Stimulated activated CD4-positive, alpha-beta T cell treated with anti-CD3 and anti-CD28 coated beads, Interleukin-2, amount 100 ng/mL, for 48 hours (primary cell): ENCODE results near the gene PDE2A.

Experiments
- DNase-seq, 2 donors: peaks; one replicate each; pipeline ENCODE4 v3.0.0-alpha.2; 2020

The PDE2A gene

DNA sequence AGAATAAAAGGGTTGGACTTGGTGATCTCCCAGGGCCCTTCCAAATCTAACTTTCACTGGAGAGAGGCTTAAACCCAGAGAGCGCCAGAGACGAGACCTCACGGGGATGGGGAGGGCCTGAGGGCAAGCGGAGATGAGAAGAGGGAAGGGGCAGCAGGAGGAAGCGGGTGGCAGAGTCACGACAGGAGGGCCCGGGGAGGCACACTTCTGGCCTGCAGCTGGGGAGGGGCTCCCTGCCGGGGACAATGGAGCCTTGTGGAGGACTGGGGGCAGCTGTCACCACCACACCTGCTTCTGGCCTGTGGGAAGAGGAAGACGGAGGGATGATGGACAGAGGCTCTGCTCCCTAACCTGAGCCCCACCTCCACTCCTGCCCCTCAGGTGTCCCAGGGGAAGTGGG lies 40.2 kb downstream of the PDE2A start:
- no peak for DNase-seq

DNA sequence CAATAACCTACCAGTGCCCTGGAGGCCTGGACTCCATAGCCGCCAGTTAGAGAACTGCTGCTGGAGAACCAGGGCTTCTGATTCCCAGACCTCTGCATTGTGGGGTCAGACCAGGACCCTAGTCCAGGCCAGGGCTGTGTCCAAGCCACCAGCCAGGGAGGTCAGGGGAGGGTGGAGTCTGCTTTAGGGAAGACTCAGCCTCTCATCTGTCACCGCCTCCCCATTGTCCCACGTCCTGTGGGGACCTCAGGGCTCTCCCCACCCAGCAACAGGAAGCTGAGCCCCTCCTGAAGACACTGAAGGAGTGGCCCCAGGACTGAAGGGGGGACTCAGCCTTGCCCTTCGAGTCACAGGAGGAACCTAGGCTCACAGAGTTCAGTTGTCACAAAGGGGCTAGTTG lies 41.2 kb downstream of the PDE2A start:
- DNase-seq: no peak

- no peak for DNase-seq
These were observed 42.2 kb downstream of the PDE2A start for GRCh38 chr11:72631806-72632731.

- no peak for DNase-seq
These were observed 43.9 kb downstream of the PDE2A start for GRCh38 chr11:72630104-72630852.

GRCh38 chr11:72629266-72629665 lies 45.0 kb downstream of the PDE2A start:
- no peak for DNase-seq

- no peak for DNase-seq
These were observed 46.5 kb downstream of the PDE2A start for GRCh38 chr11:72627594-72628281.

- no peak for DNase-seq
These were observed 47.7 kb downstream of the PDE2A start for GRCh38 chr11:72626414-72626936.

DNA sequence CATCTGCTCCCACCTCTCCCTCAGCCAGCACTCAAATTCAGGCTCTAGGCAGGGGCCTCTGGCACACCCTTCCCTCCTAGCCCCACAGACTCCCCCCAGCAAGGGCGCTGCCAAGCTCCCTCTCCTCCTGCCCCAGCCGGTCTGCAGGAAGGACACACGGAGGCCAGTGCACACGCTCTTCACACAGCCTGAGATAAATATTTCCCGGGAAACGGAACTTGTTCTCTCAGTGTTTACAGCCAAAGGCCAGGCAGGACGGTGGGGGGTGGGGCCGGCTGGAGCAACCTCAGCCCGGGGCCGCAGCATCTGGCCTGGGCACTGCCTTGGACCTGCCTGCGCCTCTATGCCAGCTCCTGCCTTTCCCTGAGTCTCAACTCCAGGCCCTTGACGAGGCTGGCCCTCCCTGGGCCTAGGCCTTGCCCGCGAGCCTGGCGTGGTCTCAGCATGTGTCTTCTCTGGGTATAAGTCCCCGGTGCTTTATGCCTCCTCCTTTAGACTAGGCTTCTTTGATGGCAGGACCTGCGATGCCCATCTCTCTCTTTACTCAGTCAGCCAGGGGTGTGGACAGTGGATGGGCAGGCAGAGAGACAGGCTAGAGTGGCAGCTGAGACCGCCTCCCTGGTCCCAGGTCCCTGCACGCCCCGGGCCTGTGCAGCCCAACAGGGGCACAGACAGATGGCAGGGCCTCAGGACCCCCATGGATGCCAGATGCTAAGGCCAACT lies 48.4 kb downstream of the PDE2A start:
- no peak for DNase-seq

DNA sequence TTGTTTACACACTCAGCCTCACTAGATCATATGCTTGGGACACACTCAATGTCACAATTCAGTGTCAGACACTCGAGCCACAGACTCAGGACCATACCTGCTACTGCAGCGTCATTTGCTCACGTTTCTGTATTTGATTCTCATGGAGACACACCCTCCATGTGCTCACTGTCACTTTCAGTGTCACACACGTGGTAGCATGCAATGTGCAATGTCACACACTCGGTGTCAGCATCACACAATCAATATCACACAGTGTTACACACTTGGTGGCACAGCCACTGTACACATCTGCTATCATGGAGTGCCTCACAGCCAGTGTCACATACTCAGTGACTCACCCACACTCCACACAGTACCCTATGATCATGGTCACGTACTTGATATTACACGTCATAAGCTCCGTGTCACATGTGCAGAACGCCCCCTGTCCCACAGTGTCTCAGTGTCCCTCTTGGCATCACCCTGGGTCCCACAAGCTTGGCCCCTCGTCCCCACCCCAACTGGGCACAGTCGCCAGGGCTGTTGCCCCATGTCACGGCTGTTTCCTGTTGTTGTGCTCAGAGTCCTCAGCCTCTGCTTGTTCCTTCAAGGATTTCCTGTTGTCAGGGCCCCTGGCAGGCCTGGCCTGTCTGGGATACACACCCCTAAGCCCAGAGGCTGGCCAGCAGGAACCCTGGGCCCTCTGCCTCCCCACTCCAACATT lies 49.6 kb downstream of the PDE2A start:
- no peak for DNase-seq

DNA sequence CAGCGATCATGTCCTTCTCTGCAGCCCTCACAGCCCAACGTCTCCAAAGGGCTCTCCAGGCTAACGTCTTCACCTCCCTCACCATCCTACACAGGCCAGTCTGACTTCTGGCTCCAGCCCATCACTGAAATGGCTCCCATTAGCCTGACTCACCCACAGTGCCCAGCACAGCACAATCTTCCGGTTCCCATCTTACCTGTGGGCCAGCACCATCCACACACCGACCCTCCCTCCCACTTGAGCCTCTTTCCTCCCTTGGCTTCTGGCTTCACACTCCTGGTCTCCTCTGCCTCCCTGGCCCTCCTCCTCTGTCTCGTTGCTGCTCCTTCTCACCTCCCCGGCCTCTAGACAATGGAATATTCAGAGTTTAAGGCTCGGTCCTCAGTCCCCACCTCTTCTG lies 51.2 kb downstream of the PDE2A start:
- DNase-seq: no peak

- DNase-seq: no peak
These were observed 53.1 kb downstream of the PDE2A start for GRCh38 chr11:72621008-72621610.

GRCh38 chr11:72618803-72619202 lies 55.4 kb downstream of the PDE2A start:
- DNase-seq: no peak

DNA sequence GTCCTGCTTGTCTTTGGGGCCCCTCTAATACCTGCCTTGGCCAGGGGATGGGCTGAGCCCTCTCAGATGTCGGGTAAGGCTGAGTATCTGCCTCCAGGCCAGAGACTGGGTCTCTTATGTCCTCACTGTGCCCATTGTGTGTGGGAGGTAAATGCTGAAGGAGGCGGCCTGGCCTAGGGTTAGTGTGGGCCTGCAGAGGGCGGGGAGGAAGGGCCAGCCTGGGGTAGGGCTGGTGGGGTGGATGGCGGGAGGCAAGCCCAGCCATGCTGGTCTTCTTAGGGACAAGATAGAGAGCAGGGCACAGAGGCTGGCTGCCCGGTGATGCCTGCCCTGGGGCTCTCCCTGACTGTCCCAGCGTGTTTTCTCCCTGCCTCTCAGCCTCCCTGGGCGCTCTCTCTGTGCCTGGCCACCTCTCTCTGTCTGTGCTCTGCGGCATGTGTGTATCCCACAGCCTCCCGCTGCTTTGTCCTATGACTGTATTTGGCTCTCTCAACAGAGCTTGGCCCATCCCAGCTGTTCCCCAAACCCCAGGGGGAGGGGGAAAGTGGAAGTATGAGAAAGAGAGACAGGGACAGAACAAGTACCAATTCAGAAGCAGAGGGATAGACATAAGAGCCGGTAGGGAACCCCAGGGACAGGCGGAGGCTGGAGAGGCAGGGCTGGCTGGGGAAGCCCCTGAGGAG lies 57.0 kb downstream of the PDE2A start:
- DNase-seq: no peak

DNA sequence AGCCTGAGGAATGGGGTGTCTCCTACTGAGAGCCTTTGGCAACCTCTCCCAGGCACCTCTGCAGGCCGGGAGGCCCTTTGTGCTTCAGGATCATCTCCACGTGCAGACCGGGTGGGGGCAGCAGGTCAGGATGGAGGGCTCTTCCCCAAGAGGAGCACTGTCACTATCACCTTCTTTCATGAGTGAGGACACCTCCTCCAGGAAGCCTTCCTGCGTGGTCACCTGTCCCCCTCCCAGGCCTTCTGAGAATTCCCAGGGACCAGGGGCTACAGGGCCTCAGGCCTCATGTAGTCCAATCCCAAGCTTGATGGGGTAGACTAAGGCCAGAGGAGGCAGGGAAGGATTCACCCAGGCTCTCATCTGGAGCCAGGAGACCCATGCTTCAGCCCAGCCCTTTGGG lies 57.6 kb downstream of the PDE2A start:
- DNase-seq: no peak

GRCh38 chr11:72615329-72615728 lies 58.9 kb downstream of the PDE2A start:
- no peak for DNase-seq

DNA sequence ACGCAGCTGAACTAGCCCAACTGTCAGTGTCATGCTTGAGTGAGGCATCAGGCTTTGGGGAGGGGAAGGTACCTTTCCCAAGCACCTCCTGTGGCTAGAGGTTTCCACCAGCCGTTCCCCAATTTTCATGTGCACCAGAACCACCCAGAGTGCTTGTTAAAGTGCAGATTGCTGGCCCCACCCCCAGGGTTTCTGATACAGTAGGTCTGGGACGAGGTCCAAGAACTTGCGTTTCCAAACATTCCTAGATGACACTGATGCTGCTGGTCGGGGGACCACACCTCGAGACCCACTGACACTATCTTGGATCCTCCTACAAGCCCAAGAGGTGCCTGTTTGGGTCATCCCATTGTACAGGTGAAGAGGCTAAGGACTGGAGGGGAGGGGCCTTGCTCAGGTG lies 59.8 kb downstream of the PDE2A start:
- DNase-seq: no peak

- no peak for DNase-seq
These were observed 60.2 kb downstream of the PDE2A start for GRCh38 chr11:72613977-72614376.

DNA sequence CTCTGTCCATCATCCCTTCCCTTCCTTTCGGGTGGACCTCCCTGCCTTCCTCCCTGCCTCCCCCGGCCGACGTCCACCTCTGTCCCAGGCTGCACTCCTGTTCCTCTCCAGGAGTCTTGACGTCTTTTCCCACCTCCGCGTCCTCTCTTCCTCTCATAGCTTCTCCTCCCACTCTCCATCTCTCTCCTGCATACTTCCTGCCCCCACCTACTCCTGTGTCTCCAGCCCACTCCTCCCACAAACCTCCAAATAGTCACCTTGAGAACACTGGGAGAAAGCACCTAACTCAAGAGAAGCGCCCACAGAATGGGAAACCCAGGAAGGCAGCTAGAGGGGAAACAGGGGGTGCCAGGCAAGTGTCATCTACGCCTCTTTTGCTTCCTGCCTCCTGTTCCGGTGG lies 60.8 kb downstream of the PDE2A start:
- no peak for DNase-seq

DNA sequence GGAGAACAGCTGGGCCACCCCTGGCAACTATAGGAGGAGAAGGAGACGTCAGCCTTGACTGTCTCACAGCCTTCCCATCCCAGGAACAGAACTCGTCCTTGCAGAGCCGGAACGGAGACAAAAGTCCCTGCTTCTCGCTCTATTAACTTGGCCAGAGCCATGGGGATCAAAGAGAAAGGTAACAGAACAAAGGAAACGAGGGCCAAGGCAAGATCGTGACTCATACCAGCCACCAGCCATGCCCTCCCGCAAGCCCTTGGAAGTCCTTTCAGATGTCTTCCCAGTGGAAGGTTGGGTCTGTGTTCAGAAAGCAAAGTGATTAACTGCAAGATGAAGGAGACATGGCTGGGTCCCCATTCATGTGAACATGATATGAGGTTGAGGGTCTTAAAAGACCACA lies 64.7 kb downstream of the PDE2A start:
- no peak for DNase-seq

DNA sequence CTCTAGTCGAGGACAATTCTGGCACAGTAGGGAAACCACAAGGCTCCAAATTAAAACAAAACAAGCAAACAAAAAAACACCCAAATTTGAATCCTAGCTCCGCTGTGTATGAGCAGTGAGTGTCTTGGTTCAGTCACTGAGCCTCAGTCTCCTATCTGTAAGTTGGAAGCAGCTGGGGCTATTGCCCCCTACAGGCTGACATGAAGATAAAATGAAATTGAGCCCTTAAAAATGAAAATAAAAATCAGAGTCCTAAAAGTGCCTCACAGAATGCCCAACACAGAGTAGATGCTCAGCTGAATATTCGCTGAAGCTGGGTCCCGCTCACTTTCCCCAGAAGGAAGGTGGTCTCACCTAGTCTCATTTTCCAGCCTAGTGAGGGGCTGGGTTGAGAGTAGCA lies 65.2 kb downstream of the PDE2A start:
- no peak for DNase-seq

DNA sequence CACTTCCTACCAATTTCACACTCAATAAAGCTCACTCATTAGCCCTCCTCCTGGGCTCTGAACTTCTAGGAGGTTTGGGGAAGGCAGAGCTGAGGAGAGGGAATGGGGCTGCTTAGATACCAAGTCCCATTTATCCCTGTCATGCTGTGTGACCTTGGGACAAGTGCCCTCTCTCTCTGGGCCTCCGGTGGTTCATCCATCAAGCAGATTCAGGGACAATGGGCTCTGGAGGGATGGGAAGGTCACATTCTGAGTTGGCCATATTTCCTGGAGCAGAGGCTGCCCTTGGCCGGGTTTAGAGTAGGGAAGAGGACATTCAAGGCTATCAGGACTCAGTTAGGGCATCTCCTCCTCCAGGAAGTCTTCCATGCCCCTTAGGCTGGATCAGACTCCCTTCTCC lies 66.7 kb downstream of the PDE2A start:
- no peak for DNase-seq
